Measurements from ENCODE around the gene SASS6.

DNA sequence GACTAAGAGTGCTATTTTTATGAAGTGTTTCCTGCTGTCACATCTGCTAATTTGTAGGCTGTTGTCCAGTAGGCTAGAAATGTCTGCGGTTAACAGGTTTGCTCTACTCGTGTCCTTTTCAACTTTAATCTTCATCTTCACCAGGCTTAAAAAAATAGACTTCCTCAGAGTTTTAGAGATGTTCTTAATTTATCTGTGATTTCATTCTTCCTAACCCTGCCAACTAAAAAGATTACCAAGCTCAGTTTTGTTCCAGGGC, 66.8 kb downstream of the SASS6 start:
- no peak for TF ChIP-seq EZH2 (IDR thresholded peaks at IDR 0.05; ENCODE audit: borderline replicate concordance, low read depth, low read length, poor library complexity, severe bottlenecking)
- TF ChIP-seq, protein P1, sequence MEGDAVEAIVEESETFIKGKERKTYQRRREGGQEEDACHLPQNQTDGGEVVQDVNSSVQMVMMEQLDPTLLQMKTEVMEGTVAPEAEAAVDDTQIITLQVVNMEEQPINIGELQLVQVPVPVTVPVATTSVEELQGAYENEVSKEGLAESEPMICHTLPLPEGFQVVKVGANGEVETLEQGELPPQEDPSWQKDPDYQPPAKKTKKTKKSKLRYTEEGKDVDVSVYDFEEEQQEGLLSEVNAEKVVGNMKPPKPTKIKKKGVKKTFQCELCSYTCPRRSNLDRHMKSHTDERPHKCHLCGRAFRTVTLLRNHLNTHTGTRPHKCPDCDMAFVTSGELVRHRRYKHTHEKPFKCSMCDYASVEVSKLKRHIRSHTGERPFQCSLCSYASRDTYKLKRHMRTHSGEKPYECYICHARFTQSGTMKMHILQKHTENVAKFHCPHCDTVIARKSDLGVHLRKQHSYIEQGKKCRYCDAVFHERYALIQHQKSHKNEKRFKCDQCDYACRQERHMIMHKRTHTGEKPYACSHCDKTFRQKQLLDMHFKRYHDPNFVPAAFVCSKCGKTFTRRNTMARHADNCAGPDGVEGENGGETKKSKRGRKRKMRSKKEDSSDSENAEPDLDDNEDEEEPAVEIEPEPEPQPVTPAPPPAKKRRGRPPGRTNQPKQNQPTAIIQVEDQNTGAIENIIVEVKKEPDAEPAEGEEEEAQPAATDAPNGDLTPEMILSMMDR (conservative IDR thresholded peaks at IDR 0.05; ENCODE audit: low read depth, low read length): no peak
